ENCODE results near the gene PRKCA.
"Not testable (repeated sequence)": the region's sequence is repeated elsewhere in the genome, so short reads cannot be mapped to it uniquely, and the experiment has no call there.

The PRKCA gene

DNA sequence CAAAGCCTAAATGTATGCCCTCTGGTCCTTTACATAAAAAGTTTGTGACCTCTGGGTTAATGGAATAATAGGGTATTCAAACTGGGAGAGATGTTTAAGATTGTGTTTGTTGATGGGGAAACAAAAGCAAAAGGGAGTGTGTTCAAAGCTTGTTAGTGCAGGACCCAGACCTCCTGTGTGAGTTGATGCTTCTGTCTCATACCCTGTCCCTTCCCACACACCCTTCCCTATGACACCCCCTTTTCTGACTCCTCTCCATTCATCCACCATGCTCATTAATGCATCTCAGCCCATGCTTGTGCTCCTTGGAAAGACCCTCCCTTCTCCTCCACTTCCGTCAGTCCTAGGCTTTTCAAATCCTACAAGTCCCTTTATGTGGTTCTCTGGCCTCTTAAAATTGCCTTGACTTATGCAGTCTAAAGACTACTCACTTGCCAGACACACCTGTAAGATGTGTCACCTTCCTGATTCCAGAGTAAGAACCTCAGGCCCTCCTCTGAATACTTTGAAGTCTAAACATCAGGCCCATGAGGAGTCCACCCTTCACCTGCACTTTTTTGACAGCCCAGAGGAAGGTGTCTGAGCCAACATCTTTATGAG is 404.5 kb downstream of the PRKCA start:
- H3K4me1 ChIP-seq (ENCODE audit: insufficient read depth, low read length) = peaks cover 10% of the 10 kb centered on the region
- no peaks in the 10 kb centered on the region for H3K9me3 ChIP-seq (ENCODE audit: control insufficient read depth, insufficient read depth, low read length)
- no peak overlapping the region for H3K9ac ChIP-seq (ENCODE audit: low read depth, low read length)
- no peaks in the 10 kb centered on the region for H3K36me3 ChIP-seq (ENCODE audit: insufficient read depth, low read length)

DNA sequence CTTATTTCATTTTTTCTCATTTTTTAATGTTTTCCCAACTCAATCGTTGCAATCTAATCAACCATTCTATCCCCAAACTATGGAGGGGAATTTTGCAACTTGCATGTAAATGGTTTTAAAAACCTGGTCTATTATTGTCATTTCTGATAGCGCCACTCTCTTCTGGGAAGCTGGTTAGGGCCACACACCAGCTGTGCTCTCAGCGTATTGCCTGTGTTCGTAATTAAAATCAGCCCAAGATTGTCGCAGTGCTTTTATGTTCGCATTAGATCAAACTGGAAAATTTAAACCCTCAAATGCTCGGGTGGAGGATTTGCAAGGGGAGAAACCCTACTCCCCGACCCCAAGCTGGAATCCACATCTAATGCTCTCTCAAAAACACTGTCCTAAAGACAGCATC is 409.0 kb downstream of the PRKCA start:
- no peaks in the 10 kb centered on the region for H3K9me3 ChIP-seq (ENCODE audit: control insufficient read depth, insufficient read depth, low read length)
- peak overlapping the region; percentile 9; the same call in 1 of the 2 replicates for H3K9ac ChIP-seq (ENCODE audit: low read depth, low read length)
- no peaks in the 10 kb centered on the region for H3K36me3 ChIP-seq (ENCODE audit: insufficient read depth, low read length)
- peaks cover 40% of the 10 kb centered on the region for H3K4me1 ChIP-seq (ENCODE audit: insufficient read depth, low read length)

DNA sequence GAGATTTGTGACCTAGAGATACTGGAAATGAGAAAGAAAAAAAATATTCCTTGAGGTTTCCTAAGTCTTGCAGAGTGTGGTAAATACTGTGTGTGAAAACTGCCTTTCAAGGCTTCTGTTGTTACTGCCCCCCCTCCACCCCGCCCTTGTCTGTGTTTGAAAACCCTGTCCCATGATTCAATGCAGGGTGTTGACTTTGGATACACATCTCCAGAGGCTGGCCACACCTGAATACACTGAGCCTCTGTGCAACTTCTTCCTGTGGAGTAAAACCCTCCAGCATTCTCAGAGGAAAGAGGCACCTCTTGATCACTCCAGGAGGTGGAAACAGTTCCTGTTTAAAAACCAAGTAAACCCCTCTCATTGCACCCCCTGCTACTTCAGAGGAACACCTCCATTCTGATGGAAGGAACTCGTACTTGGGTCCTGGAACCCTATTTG is 409.5 kb downstream of the PRKCA start:
- Histone ChIP-seq H3K9ac (ENCODE audit: low read depth, low read length) (peak overlapping the region; percentile 9; the same call in 1 of the 2 replicates), H3K36me3 (ENCODE audit: insufficient read depth, low read length) (no peaks in the 10 kb centered on the region), H3K4me1 (ENCODE audit: insufficient read depth, low read length) (peaks cover 45% of the 10 kb centered on the region), H3K9me3 (ENCODE audit: control insufficient read depth, insufficient read depth, low read length) (no peaks in the 10 kb centered on the region)

DNA sequence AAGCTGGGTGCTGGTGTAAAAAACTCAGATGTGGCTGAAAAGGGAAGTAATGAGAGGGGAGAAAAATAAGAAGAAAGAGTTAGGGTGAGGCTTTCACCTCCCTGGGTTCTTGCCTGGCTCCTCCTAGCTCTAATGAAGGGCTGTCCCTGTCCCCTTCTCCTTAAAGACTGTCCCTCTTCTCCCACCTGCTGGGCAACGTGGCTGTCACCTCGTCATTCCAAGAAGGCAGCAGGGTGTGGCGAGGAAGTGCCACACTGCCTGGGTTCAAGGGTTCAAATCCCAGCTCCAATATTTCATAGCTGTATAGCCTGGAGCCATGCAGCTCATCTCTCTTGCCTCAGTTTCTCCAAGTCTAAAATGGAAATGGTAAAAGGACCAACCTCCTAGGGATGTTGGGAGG is 410.0 kb downstream of the PRKCA start:
- H3K9me3 ChIP-seq (ENCODE audit: control insufficient read depth, insufficient read depth, low read length) = no peaks in the 10 kb centered on the region
- peaks cover 49% of the 10 kb centered on the region for H3K4me1 ChIP-seq (ENCODE audit: insufficient read depth, low read length)
- H3K36me3 ChIP-seq (ENCODE audit: insufficient read depth, low read length) = no peaks in the 10 kb centered on the region
- H3K9ac ChIP-seq (ENCODE audit: low read depth, low read length) = no peak overlapping the region

DNA sequence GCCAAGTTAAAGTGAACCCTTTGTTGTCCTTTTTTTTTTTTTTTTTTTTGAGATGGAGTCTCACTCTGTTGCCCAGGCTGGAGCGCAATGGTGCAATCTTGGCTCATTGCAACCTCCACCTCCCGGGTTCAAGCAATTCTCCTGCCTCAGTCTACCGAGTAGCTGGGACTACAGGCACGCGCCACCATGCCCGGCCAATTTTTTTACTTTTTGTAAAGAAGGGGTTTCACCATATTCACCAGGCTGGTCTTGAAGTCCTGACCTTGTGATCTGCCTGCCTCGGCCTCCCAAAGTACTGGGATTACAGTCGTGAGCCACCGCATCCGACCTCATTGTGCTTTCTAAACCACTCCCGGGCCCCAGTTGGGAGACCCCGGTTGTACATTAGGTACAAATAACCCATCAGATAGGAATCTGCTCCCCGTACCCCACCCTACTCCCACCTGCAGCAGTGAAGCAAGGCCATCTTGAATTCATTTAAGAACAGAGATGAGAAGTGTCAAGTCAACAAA is 410.7 kb downstream of the PRKCA start:
- not testable (repeated sequence) for H3K9me3 ChIP-seq (ENCODE audit: control insufficient read depth, insufficient read depth, low read length); H3K36me3 ChIP-seq (ENCODE audit: insufficient read depth, low read length); H3K9ac ChIP-seq (ENCODE audit: low read depth, low read length)
- H3K4me1 ChIP-seq (ENCODE audit: insufficient read depth, low read length) = peaks cover 49% of the 10 kb centered on the region

DNA sequence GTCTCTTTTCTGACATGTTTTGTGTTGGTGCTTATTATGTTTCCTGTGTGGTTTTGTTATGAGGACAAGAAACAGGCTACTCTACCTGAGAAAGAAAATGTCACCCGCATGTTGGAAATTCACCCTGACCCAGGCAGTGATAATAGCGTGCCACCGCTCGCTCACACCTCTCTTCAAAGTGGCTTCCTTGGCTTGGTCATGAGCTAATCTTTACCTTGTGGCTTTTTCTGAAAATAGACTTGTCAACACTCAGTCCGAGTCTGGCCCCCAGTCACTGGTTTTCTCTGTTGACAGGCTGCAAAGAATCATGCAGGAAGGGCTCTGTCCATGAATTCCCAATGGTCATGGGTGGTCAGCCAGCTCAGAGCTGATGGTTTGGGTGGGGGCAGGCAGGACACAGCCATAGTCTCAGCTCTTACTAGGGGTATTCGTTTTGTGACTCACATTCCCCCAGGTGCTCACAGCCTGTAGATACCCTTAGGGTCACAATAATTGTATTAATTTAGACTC is 411.2 kb downstream of the PRKCA start:
- Histone ChIP-seq H3K36me3 (ENCODE audit: insufficient read depth, low read length) (no peaks in the 10 kb centered on the region), H3K9ac (ENCODE audit: low read depth, low read length) (no peak overlapping the region), H3K4me1 (ENCODE audit: insufficient read depth, low read length) (peaks cover 49% of the 10 kb centered on the region), H3K9me3 (ENCODE audit: control insufficient read depth, insufficient read depth, low read length) (no peaks in the 10 kb centered on the region)

DNA sequence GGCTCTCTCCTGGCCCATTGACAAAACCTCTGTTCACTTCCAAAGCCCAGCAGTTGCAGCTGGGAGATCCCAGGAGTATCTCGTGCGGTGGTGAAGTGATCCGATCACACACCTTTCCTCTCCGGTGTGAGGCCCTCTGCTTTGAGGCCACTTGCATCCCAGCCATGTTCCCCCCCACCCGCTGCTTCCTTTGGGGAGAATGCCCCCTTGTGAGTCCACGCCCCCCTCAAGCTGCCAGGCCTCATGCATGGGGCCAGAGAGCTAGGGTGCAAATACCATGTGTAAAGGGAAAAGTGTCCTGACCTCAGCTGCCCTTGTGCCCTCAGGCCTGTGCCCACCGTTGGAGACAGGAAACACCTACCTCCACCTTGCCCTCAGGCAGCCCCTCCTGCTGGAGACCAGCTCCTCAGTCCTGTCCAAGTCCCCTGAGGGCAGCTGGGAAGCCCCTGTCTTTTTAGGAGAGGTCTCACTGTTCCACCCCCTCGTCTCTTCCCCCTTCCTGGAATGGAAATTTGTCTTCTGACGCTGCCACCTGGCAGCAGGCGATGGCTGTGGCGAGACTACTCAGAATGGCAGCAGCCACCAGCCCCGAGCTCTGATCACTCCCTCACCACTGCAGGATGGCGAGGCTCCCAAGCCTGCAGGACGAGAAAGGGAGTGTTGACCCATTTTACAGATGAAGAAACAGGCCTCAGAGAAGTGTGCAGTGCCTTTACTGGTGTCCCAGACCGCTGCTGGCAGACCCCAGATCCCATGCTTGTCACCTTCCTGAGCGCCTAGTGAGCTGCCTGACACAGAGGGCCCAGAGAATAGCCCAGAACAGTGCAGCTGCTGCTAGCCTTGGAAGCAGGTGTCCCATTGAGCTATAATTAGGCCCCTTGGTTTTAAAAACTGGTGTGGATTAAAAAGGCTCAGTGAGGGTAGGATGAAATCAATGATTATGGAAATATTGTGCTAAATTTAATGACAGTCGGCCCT is 411.9 kb downstream of the PRKCA start:
- Histone ChIP-seq H3K9ac (ENCODE audit: low read depth, low read length) (no peak overlapping the region), H3K36me3 (ENCODE audit: insufficient read depth, low read length) (no peaks in the 10 kb centered on the region), H3K9me3 (ENCODE audit: control insufficient read depth, insufficient read depth, low read length) (no peaks in the 10 kb centered on the region), H3K4me1 (ENCODE audit: insufficient read depth, low read length) (peaks cover 49% of the 10 kb centered on the region)

DNA sequence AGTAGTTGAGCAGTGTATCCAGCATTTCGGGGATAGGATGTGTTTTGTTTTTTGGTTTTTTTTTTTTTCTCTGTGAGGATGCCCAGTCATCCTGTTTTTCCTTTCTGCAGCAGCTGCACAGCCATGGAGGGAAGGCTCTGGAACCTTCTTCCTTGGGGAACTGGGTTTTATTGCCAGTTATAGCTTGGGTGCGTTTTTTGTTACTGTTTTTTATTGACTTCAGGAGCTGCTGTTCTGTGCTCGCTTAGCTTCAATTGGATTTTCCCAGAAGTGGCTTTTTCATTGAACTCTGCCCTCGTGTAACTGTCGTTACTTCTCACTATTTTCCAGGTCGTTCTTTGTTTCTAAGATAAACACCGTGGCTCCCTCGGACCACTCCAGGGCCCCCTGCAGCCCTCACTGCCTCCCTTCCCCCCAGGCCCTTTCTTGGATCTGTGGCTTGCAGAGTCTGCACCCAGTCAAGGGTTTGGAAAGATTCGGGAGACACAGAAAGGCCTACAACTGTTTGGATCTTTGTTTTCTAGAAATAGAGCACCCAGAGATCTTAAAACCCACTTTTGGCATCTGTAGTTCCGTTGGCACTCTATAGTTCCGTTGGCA is 412.8 kb downstream of the PRKCA start:
- Histone ChIP-seq H3K4me1 (ENCODE audit: insufficient read depth, low read length) (peaks cover 49% of the 10 kb centered on the region), H3K9ac (ENCODE audit: low read depth, low read length) (no peak overlapping the region), H3K36me3 (ENCODE audit: insufficient read depth, low read length) (no peaks in the 10 kb centered on the region), H3K9me3 (ENCODE audit: control insufficient read depth, insufficient read depth, low read length) (no peaks in the 10 kb centered on the region)

DNA sequence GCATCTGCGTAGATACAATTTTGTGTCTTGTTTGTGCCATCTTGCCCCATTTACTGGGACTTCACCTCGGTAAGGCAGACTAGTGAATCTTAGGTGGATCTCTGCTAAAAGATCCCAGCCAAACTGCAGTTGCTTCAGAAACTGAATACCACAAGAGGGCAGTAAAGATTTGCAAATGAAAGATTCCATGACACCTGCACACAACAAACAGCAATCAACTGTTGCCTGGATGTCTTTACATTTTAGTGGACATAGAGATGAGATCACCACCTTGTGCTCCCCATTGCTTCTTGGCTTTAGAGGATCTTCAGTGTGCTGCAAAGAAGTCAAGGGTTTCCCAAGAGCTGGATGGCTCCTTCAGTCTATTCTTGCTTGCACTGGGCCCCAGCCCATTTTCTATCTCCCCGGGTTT is 413.3 kb downstream of the PRKCA start:
- H3K36me3 ChIP-seq (ENCODE audit: insufficient read depth, low read length) = no peaks in the 10 kb centered on the region
- H3K9me3 ChIP-seq (ENCODE audit: control insufficient read depth, insufficient read depth, low read length) = no peaks in the 10 kb centered on the region
- peaks cover 49% of the 10 kb centered on the region for H3K4me1 ChIP-seq (ENCODE audit: insufficient read depth, low read length)
- no peak overlapping the region for H3K9ac ChIP-seq (ENCODE audit: low read depth, low read length)

DNA sequence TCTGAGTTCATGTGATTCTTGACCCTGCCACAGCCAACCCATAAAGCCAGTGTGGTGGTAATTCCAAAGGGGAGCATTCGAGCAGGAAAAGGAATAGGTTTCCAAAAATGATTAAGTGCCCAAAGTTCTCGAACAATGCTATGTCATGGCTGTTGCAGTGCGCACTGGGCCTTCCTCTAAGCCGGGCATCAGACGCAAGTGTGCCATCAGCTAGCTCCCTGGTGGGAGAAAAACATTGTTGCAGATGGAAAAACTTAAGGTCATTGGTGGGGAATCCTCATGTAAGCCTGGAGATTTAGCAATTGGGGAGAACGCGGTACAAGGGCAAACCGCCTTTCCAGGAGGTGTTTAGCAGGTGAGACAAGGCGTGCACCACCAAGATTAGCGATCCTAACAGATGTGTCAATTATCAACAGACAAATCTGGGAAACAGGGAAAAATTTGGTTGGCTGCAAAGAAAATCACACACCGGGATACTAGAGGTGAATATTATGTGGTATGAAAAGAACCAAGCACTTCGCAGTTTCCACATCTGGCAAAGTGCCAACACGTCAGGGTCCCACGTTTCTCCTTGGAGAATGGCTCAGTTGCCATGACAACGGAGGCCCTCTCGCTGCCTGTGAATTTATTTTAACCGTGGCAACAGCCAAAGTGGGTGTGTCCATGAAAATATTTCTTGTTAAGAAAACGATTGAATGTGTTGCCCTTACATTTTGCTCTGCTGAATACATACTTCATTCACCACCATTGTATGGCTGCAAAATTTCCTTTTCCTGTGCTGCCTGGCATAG is 414.0 kb downstream of the PRKCA start:
- H3K9me3 ChIP-seq (ENCODE audit: control insufficient read depth, insufficient read depth, low read length) = no peaks in the 10 kb centered on the region
- H3K4me1 ChIP-seq (ENCODE audit: insufficient read depth, low read length) = peaks cover 44% of the 10 kb centered on the region
- no peaks in the 10 kb centered on the region for H3K36me3 ChIP-seq (ENCODE audit: insufficient read depth, low read length)
- no peak overlapping the region for H3K9ac ChIP-seq (ENCODE audit: low read depth, low read length)

DNA sequence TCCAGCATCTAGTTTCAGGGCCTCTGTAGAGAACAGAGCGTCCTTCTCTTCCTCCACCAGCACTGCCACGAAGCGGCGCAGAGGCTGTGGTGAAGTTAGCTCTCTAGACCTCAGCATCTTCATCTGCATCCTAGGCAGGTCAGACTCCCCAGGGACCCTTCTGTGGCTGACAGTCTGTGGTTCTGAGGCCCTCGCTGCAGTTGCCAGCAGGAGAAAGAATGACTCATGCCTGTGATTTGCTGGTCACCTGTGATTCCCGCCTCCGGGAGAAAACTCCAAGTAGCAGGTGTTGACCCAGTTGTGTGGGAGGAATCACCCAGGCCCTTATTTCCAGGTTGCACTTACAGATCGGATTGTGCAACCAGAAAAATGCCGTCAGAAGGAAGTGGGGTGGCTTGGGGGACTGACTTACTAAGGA is 415.2 kb downstream of the PRKCA start:
- H3K9me3 ChIP-seq (ENCODE audit: control insufficient read depth, insufficient read depth, low read length) = no peaks in the 10 kb centered on the region
- H3K4me1 ChIP-seq (ENCODE audit: insufficient read depth, low read length) = peaks cover 42% of the 10 kb centered on the region
- H3K36me3 ChIP-seq (ENCODE audit: insufficient read depth, low read length) = no peaks in the 10 kb centered on the region
- no peak overlapping the region for H3K9ac ChIP-seq (ENCODE audit: low read depth, low read length)

DNA sequence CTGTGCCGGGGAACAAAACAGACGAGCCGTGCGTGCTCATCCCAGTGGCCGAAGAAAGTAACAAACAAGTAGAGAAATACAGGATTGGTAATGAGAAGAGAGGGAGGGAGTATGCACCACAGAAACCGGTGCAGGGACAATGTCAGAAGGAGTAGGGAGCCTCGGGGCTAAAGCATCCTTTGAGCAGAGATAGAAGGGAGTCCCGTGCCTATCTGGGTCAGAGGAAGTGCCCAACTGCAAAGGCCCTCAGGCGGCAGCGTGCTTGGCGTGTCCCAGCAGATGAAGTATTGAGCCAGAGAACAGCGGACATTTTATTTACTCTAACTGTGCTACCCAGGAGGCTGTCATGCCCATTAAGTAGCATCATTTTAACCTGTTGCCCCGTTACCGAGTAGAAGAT is 417.6 kb downstream of the PRKCA start:
- no peaks in the 10 kb centered on the region for H3K36me3 ChIP-seq (ENCODE audit: insufficient read depth, low read length)
- H3K4me1 ChIP-seq (ENCODE audit: insufficient read depth, low read length) = peaks cover 40% of the 10 kb centered on the region
- no peaks in the 10 kb centered on the region for H3K9me3 ChIP-seq (ENCODE audit: control insufficient read depth, insufficient read depth, low read length)
- H3K9ac ChIP-seq (ENCODE audit: low read depth, low read length) = no peak overlapping the region

DNA sequence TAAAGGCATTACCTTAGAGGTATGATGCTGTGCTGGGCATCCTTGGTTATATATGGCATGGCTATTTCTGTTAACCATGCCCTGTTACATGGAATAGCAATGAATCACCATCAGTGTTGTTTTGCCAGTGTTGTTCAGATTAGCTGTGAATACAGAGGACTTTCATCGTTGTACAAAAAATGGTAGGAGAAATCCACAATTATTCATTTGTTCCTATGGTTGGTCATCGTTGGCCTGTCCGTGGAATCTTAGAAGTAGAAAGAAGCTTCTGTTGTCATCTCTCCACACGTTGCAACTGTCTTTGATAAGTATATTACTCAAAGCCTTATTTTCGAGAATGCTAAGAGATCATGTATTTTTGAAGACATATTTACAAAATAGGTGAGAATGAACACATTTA is 418.2 kb downstream of the PRKCA start:
- Histone ChIP-seq H3K4me1 (ENCODE audit: insufficient read depth, low read length) (peaks cover 34% of the 10 kb centered on the region), H3K36me3 (ENCODE audit: insufficient read depth, low read length) (no peaks in the 10 kb centered on the region), H3K9me3 (ENCODE audit: control insufficient read depth, insufficient read depth, low read length) (no peaks in the 10 kb centered on the region), H3K9ac (ENCODE audit: low read depth, low read length) (no peak overlapping the region)

DNA sequence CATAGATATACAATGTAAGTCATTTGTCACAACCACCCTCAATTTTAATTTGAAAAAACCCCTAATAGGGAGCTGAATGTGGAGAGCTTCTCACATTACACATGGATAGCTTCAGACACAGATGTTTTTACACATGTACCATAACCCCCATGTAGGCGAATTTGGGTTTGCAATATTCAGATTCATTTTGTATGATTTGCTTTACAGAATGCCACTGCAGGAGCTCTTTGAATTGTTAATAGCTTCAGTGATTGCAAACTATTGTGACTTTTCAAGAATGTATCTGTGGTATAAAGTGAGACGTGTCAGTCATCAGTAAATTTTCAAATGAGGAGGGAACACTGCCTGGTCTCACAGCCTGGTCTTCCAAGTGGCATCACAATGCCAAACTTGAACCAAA is 419.9 kb downstream of the PRKCA start:
- Histone ChIP-seq H3K4me1 (ENCODE audit: insufficient read depth, low read length) (peaks cover 19% of the 10 kb centered on the region), H3K9ac (ENCODE audit: low read depth, low read length) (no peak overlapping the region), H3K36me3 (ENCODE audit: insufficient read depth, low read length) (no peaks in the 10 kb centered on the region), H3K9me3 (ENCODE audit: control insufficient read depth, insufficient read depth, low read length) (no peaks in the 10 kb centered on the region)
